Colonic mucosa (tissue), 4 donors: Measurements from ENCODE around the gene SNX32. TPM values are rescaled to one million over a fixed set of nuclear protein-coding genes. Genes with fewer than 3 reads are reported as not detected.

ENCODE experiments used
- DNase-seq: peaks from one replicate; pipeline ENCODE4 v3.0.0-alpha.2; 2020
- H3K27ac ChIP-seq: fragments of 200-600 bp; one replicate; pipeline ENCODE4 v1.8.0; 2021
- H3K27me3 ChIP-seq: fragments of 200-600 bp; one replicate; pipeline ENCODE4 v1.8.0; 2021
- H3K36me3 ChIP-seq: fragments of 200-600 bp; one replicate; pipeline ENCODE4 v1.8.0; 2021
- H3K4me1 ChIP-seq: fragments of 200-600 bp; one replicate; pipeline ENCODE4 v1.8.0; 2021; ENCODE audit warnings: mild to moderate bottlenecking
- H3K4me3 ChIP-seq: fragments of 200-600 bp; one replicate; pipeline ENCODE4 v1.8.0; 2021
- H3K9ac ChIP-seq, 2 donors: one replicate each; pipeline ENCODE4 v1.7.0; 2013; ENCODE audit warnings: control low read depth in 2 of 2, low read depth in 2 of 2, low read length in 2 of 2
- H3K9me3 ChIP-seq: fragments of 200-600 bp; one replicate; pipeline ENCODE4 v1.8.0; 2021
- CTCF ChIP-seq: fragments of 200-600 bp; IDR thresholded peaks from one replicate; pipeline ENCODE4 v1.8.0; 2022; ENCODE audit warnings: antibody characterized with exemption, mild to moderate bottlenecking
- intact Hi-C: fragments of 100-400 bp; cut with DNase I; formaldehyde crosslinking; loops from one replicate; pipeline ENCODE4 v1.14.1; 2022
- total RNA-seq, 2 donors: library from RNA; stranded (reverse); fragmentation: NEBNext Ultra II Directional in 1 of 2; extraction: Animal tissue kit (Norgen Biotek cat#: 25700) in 1 of 2; gene quantifications; one replicate each; pipeline ENCODE4 v1.2.1, GENCODE V29; 2021
- donor health status: healthy.
- donor health status: DM: no; HTN: no; CAD: no.
- donor health status: DM: no; HTN: no; CAD: no.

The SNX32 gene
- total RNA-seq, 2 donors from 2014 or later, result 1.6 to 1.9 TPM

- no peaks in the 10 kb centered on the region for H3K4me1 ChIP-seq
- TF ChIP-seq CTCF, result no peak
- no peaks in the 10 kb centered on the region for H3K36me3 ChIP-seq
- no peaks in the 10 kb centered on the region for H3K27me3 ChIP-seq
- no peak overlapping the region for H3K27ac ChIP-seq
- no peak overlapping the region for H3K4me3 ChIP-seq
- H3K9me3 ChIP-seq, result no peaks in the 10 kb centered on the region
- H3K9ac ChIP-seq, result no peak overlapping the region
- intact Hi-C loops, result no loop called here
- DNase-seq, result no peak
Measured at GRCh38 chr11:65802841-65803240, 30.9 kb upstream of the SNX32 start.

GRCh38 chr11:65803797-65804492, 29.8 kb upstream of the SNX32 start:
- no peak for TF ChIP-seq CTCF
- no peaks in the 10 kb centered on the region for H3K9me3 ChIP-seq
- no peak for DNase-seq
- no peaks in the 10 kb centered on the region for H3K27me3 ChIP-seq
- intact Hi-C loops, result no loop called here
- no peaks in the 10 kb centered on the region for H3K4me1 ChIP-seq
- no peak overlapping the region for H3K27ac ChIP-seq
- H3K36me3 ChIP-seq, result no peaks in the 10 kb centered on the region
- no peak overlapping the region for H3K4me3 ChIP-seq
- H3K9ac ChIP-seq, result no peak overlapping the region

- intact Hi-C loops, result no loop called here
- no peaks in the 10 kb centered on the region for H3K27me3 ChIP-seq
- no peaks in the 10 kb centered on the region for H3K9me3 ChIP-seq
- H3K4me1 ChIP-seq, result no peaks in the 10 kb centered on the region
- H3K4me3 ChIP-seq, result no peak overlapping the region
- no peak for TF ChIP-seq CTCF
- H3K27ac ChIP-seq, result no peak overlapping the region
- no peak overlapping the region for H3K9ac ChIP-seq
- DNase-seq, result no peak
- H3K36me3 ChIP-seq, result no peaks in the 10 kb centered on the region
Measured at GRCh38 chr11:65806979-65807378, 26.8 kb upstream of the SNX32 start.

- no peak overlapping the region for H3K9ac ChIP-seq
- no peak for DNase-seq
- no peak overlapping the region for H3K27ac ChIP-seq
- H3K36me3 ChIP-seq, result no peaks in the 10 kb centered on the region
- H3K9me3 ChIP-seq, result no peaks in the 10 kb centered on the region
- intact Hi-C loops, result no loop called here
- H3K4me1 ChIP-seq, result no peaks in the 10 kb centered on the region
- no peak overlapping the region for H3K4me3 ChIP-seq
- no peak for TF ChIP-seq CTCF
- H3K27me3 ChIP-seq, result no peaks in the 10 kb centered on the region
Measured at GRCh38 chr11:65808744-65809341, 24.9 kb upstream of the SNX32 start.

- intact Hi-C loops, result no loop called here
- TF ChIP-seq CTCF, result no peak
Measured at GRCh38 chr11:65809496-65809895, 24.3 kb upstream of the SNX32 start.

More at GRCh38 chr11:65809496-65809895, 24.3 kb upstream of the SNX32 start:
- H3K9ac ChIP-seq, result no peak overlapping the region
- DNase-seq, result no peak
- H3K4me3 ChIP-seq, result no peak overlapping the region
- H3K9me3 ChIP-seq, result no peaks in the 10 kb centered on the region
- H3K27ac ChIP-seq, result no peak overlapping the region
- H3K4me1 ChIP-seq, result no peaks in the 10 kb centered on the region
- no peaks in the 10 kb centered on the region for H3K27me3 ChIP-seq
- no peaks in the 10 kb centered on the region for H3K36me3 ChIP-seq
